IPS-18a (cell line): ENCODE measurements around the gene MPPED1.

Source experiments
- H3K27ac ChIP-seq: one replicate; pipeline ENCODE4 v1.5.1; 2013; ENCODE audit warnings: low read length
- H3K27me3 ChIP-seq: one replicate; pipeline ENCODE4 v1.6.1; 2013; ENCODE audit warnings: mild to moderate bottlenecking, low read length; ENCODE audit not compliant: control insufficient read depth, insufficient read depth
- H3K36me3 ChIP-seq: one replicate; pipeline ENCODE4 v1.6.1; 2013; ENCODE audit warnings: low read depth, low read length; ENCODE audit not compliant: control insufficient read depth
- H3K4me1 ChIP-seq: one replicate; pipeline ENCODE4 v1.6.1; 2013; ENCODE audit warnings: low read depth, low read length; ENCODE audit not compliant: control insufficient read depth
- H3K4me3 ChIP-seq: one replicate; pipeline ENCODE4 v1.5.1; 2013; ENCODE audit warnings: low read length
- H3K9ac ChIP-seq: one replicate; pipeline ENCODE4 v1.6.1; 2013; ENCODE audit warnings: mild to moderate bottlenecking, low read length, moderate library complexity
- H3K9me3 ChIP-seq: one replicate; pipeline ENCODE4 v1.6.1; 2013; ENCODE audit warnings: low read depth, low read length; ENCODE audit not compliant: control insufficient read depth

MPPED1 gene

DNA sequence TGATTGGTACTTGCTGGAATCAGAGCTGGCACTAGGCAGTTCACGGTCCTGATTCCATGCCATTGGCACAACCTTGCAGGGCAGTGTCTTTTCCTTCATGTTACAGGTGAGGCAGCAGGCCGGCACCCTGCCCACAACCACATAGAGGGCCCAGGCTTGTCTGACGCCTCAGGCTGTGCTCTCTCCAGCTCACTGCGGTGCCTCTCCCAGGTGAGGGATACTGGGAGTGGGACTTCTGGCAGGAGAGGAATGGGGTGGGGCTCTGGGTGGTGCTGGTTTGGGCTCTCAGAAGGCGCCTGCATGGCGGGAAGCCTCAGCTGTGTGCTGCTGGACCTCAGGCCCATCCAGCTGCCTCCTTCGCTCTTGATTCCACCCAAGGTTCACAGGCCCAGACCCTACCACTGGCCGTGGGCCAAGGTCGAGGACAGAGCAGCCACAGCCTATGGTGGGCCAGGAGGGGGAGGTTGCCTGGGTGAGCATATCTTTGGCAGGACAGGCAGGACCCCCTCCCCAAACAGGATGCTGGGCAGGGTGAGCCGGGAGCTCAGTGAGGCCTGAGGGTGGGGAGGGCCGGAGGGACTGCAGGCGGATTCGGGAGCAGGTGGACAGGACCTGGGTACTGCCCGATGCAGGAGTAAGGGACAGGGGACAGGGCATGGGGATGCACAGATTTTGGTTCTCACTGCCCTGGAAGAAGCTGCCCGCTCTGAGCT is 7.0 kb upstream of the MPPED1 start:
- Histone ChIP-seq H3K4me1 (no peaks in the 10 kb centered on the region), H3K4me3 (no peak overlapping the region), H3K27ac (no peak overlapping the region), H3K9me3 (no peaks in the 10 kb centered on the region), H3K27me3 (peaks cover 4% of the 10 kb centered on the region), H3K36me3 (no peaks in the 10 kb centered on the region), H3K9ac (no peak overlapping the region)

DNA sequence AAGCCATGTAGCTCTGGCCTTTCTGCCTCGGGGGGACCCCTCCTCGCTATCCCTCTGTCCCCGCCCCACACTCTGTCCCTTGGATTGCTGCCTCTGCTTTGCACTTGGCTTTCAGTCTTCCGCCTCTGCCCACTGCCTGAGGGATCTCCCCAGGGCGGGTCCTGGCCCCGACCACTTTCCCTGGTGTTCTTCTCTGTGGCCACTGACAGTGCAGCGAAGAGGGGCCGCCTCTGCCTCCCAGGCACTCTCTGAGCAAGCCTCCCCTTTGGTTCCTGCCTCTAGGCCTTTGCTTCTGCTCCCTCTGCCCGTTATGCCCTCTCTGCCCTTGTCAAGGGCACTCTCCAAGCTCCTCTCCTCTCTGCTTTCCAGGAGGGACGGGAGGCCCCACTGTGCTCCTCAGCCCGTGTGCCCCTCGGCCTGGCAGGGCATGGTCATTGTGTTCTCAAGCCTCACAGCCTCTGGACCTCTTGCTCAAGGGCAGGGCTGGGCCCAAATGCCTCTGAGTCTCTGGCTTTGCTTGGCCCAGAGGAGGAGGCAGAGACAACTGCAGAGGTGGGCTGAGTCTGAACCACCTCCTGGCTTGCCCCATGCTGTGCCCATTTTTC is 5.5 kb upstream of the MPPED1 start:
- Histone ChIP-seq H3K27me3 (peaks cover 18% of the 10 kb centered on the region), H3K9me3 (no peaks in the 10 kb centered on the region)

DNA sequence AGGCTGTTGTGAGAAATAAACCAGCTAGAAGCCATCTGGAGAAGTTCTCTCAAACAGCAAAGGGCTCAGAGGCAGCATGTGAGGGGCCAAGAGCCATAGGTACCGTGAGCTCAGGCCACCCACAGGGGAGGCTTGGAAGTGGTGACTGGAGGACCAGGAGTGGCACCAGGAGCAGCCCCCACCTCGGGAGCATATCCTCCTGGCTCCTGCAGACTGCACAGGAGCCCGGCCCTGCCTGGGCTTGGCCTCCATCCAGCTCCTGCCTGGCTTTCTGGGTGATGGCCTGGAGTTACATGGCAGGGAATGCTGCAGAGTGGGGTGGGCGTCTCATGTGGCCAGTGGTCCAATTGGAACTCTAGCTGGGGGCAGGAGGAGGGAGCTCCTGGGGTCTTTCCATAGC is 4.2 kb upstream of the MPPED1 start:
- H3K9me3 ChIP-seq, result no peaks in the 10 kb centered on the region
- peaks cover 26% of the 10 kb centered on the region for H3K27me3 ChIP-seq
- no peak overlapping the region for H3K4me3 ChIP-seq
- H3K9ac ChIP-seq, result no peak overlapping the region
- H3K27ac ChIP-seq, result no peak overlapping the region
- no peaks in the 10 kb centered on the region for H3K36me3 ChIP-seq
- no peaks in the 10 kb centered on the region for H3K4me1 ChIP-seq

More for the DNA sequence above, 5.5 kb upstream of the MPPED1 start:
- Histone ChIP-seq H3K9ac (no peak overlapping the region), H3K36me3 (no peaks in the 10 kb centered on the region), H3K4me3 (no peak overlapping the region), H3K4me1 (no peaks in the 10 kb centered on the region), H3K27ac (no peak overlapping the region)

DNA sequence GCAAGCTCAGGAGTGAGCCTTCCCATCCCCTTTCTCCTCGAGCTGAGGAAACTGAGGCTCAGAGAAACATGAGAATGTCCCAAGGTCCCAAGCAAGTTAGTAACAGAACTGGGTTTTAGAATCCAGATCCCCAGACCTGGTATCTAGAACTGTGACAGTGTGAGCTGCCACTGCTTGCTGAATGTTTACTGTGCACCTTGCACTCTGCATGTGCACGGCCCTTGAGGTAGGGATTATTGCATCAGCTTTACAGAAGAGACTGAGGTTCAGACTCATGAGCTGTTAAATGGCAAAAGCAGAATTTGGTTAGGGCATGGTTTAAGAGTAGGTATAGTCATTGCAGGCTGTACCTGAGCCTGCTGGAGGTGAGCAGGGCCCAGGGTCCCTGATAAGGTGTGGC is 3.8 kb upstream of the MPPED1 start:
- Histone ChIP-seq H3K27me3 (peaks cover 30% of the 10 kb centered on the region), H3K9ac (no peak overlapping the region), H3K27ac (no peak overlapping the region), H3K36me3 (no peaks in the 10 kb centered on the region), H3K4me3 (no peak overlapping the region), H3K4me1 (no peaks in the 10 kb centered on the region), H3K9me3 (no peaks in the 10 kb centered on the region)

DNA sequence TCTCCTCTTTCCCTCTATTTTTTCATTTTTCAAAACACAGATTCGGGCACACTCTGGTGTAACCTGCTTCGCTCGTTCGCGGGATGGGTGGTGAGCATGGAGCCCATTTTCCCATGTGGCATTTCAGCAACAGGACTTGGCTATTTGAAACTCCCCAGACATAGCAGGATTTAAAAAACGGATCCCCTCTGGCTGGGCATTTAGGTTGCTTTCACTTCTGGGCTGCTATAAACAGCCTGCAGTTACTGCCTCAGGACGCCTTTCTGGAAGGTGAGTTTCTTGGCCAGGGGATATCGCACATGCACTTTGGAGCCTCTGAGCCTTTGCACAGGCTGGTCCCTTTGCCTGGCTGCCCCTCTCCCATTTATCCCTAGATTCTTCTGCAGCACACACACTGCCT is 2.8 kb upstream of the MPPED1 start:
- Histone ChIP-seq H3K36me3 (no peaks in the 10 kb centered on the region), H3K9ac (no peak overlapping the region), H3K4me1 (no peaks in the 10 kb centered on the region), H3K9me3 (no peaks in the 10 kb centered on the region), H3K4me3 (no peak overlapping the region), H3K27me3 (peaks cover 40% of the 10 kb centered on the region), H3K27ac (no peak overlapping the region)

DNA sequence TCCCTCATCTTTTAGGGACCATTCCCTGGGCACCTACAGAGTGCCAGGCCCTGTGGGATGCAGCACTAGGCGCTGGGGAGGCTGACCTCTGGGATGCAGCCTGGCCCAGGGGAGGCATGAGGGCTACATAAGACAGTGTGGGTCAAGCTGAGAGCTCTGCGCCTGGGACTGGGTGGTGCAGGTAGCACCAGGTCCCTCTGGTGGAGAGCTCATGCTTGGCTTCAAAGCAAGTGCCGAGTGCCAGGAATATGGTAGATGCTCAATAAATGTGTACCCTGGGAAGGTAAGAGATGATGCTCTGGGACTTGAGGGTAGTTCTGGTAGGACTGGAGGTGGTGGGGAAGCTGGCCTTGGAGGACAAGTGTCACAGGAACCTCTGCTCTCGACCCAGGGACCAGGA is 2.0 kb upstream of the MPPED1 start:
- H3K27ac ChIP-seq, result no peak overlapping the region
- H3K4me3 ChIP-seq, result no peak overlapping the region
- no peaks in the 10 kb centered on the region for H3K4me1 ChIP-seq
- H3K9ac ChIP-seq, result no peak overlapping the region
- no peaks in the 10 kb centered on the region for H3K36me3 ChIP-seq
- H3K27me3 ChIP-seq, result peaks cover 48% of the 10 kb centered on the region
- H3K9me3 ChIP-seq, result no peaks in the 10 kb centered on the region

DNA sequence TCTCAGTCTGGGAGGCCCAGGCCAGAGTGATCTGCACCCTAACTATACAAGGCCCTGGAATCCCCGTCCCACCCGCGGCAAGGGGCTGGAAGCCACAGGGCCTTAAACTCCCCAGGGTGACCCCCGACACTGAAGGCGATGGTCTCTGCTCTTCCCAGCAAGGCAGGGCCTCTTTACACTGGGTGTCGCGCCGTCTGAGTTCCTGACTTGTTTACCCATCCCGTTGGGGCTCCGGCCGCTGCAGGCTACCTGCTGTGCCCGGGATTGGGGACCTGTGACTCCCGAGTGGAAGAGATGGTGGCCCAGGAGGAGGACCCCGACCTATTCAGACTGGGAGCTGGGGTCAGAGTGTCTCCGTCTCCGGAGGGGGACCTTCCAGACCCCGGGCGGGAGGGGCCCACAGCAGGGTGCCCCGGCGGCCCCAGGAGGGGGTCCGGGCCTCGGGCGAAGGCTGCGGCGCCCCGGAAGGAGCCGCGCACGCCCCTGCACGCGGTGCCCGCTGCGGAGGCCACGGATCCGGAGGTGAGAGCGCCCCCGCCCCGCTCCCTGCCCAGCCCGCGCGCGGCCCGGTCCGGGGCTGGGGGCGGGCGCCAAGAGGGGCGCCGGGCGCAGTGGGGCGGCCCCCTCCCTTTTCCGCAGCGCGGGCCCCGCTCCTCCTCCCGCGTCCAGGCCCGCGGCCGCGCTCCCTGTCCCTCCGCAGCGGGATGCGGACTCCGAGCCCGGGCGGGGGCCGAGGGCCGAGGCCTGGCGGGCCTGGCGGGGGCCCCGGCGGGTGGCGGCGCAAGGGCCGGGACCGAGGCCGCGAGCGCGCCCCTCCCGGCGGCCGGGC is 560 bp upstream of the MPPED1 start:
- Histone ChIP-seq H3K27me3 (peaks cover 48% of the 10 kb centered on the region), H3K9me3 (no peaks in the 10 kb centered on the region), H3K4me3 (no peak overlapping the region), H3K4me1 (no peaks in the 10 kb centered on the region), H3K36me3 (no peaks in the 10 kb centered on the region), H3K27ac (no peak overlapping the region), H3K9ac (no peak overlapping the region)

DNA sequence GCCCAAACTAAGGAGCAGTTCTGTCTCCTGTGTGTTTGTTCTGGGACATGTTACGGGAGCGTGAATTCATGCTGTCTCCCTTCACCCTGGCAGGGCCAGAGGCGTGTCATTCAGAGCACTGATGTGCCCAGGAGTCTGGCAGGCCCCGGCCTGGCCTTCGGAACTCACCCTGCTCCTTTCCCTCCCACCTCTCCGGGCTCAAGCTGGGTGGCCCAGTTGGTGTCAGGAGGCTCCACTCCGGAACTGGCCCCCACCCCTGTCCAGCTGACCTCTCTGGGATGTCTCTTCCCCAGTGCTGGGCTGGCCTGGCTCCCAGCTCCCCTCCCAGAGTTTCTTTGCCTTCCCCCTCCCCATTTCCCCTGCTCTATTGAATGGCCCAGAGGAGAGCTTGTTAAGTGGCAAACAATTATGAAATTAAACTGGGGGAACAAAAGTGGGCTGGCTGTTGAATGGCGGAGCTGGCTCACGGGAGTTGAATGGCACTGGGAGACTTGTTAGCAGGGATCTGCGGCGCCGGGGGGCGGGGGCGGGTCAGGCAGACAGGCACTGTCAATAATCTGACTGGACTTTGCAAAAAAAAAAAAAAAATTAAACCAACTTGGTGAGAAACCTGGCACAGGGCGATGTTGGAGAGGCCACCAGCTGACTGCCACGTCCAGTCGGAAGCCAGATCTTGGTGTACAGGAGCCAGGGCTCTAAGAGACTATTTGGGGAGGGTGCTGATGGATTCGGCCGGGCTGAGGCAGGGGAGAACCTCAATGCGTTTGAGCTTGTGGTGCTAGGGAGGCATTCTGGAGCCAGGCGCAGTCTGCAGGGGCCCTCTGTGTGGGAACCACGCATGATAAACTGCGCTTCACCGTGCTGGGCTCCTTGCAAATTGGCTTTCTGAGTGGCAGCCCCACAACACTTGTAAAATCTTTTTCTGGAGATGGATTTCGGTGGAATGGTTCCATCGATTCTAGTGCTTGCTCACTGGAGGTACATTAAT is 1.3 kb downstream of the MPPED1 start:
- H3K9ac ChIP-seq, result no peak overlapping the region
- H3K36me3 ChIP-seq, result no peaks in the 10 kb centered on the region
- no peaks in the 10 kb centered on the region for H3K9me3 ChIP-seq
- H3K27ac ChIP-seq, result no peak overlapping the region
- peaks cover 48% of the 10 kb centered on the region for H3K27me3 ChIP-seq
- no peaks in the 10 kb centered on the region for H3K4me1 ChIP-seq
- H3K4me3 ChIP-seq, result no peak overlapping the region

DNA sequence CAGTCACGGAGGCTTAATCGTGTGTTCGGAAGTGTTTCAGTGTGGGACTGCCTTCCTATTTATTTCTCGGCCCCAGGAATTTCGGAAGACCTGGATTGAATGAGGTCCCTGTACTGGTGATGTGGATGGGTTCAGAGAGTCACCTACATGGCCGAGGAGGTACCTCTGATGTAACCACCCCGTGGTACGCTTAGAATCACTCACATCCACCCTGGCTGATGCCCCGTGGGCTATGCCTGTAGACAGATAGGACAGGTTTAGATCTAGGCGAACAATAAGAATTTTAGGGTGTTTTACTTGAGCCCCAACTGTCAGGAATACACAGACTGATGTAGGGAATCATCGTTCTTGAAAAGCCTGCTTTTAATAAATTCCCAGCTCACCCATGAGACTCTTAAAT is 2.0 kb downstream of the MPPED1 start:
- Histone ChIP-seq H3K4me1 (no peaks in the 10 kb centered on the region), H3K36me3 (no peaks in the 10 kb centered on the region), H3K4me3 (no peak overlapping the region), H3K27ac (no peak overlapping the region), H3K9me3 (no peaks in the 10 kb centered on the region), H3K27me3 (peaks cover 48% of the 10 kb centered on the region), H3K9ac (no peak overlapping the region)

DNA sequence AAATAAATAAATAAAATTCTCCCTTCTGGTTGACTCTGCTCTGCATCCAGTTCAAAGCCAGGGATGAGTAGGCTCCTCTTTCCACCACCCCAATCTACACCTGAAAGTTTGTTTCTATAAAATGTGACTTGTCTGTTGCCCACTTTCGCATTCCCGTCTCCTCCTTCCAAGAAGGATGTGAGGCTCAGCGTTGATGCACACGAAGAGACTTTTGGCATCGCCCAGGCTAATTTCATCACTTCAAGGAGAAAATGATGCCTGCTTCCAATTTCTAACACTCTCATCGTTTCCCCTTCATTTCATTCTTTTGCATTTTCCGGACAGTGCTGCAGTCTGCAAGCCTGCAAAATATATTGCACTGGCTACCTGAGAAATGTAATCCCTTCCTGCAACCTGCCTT is 3.9 kb downstream of the MPPED1 start:
- Histone ChIP-seq H3K27ac (no peak overlapping the region), H3K9me3 (no peaks in the 10 kb centered on the region), H3K9ac (no peak overlapping the region), H3K4me3 (no peak overlapping the region), H3K27me3 (peaks cover 36% of the 10 kb centered on the region), H3K36me3 (no peaks in the 10 kb centered on the region), H3K4me1 (no peaks in the 10 kb centered on the region)

DNA sequence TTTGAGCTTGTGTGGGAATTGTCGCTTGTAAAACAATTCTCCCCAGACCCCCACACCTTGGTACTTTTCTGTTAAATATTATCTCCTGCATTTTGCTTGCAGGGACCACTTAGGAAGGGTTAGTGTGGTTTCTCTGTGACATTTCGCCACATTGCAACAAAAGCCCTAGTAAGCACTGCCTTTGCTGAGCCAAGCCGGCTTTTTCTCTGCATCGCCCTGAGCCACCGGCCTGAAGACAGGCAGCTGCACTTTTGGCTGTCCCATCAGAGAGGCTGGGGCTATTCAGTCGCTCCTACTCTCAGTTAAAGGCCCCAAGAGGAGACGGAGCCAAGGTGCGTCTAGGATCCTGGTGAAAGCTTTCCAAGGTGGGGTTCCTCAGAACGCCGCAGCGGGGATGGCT is 5.7 kb downstream of the MPPED1 start:
- Histone ChIP-seq H3K4me3 (no peak overlapping the region), H3K4me1 (no peaks in the 10 kb centered on the region), H3K36me3 (no peaks in the 10 kb centered on the region), H3K27ac (no peak overlapping the region), H3K9ac (no peak overlapping the region), H3K27me3 (peaks cover 23% of the 10 kb centered on the region), H3K9me3 (no peaks in the 10 kb centered on the region)
